HepG2 (cell line): ENCODE results near the gene CMIP. TPM values are rescaled to one million over a fixed set of nuclear protein-coding genes. Genes with fewer than 3 reads are reported as not detected.

Source experiments
- ATAC-seq: fragments of 200-7000 bp; cut with Tn5 transposase; 3 replicates; pipeline ENCODE4 v1.9.1; 2020; ENCODE audit warnings: mild to moderate bottlenecking, moderate library complexity
- BruUV-seq: library from RNA; stranded (reverse); fragments of 400-500 nt; replicated peaks from 2 replicates; lab custom pipeline; 2021; lab: Mats Ljungman, UMichigan
- CTCF ChIA-PET: fragments of 300-600 bp; formaldehyde crosslinking; extraction: SDS; loops from one replicate; lab custom pipeline; 2021; ENCODE audit warnings: low total read pairs, inconsistent platforms, low intra/inter-chr PET ratio; lab: Yijun Ruan, JAX
- POLR2A ChIA-PET: fragments of 350-600 bp; sonication (Branson Sonifier 250); formaldehyde crosslinking; loops from one replicate; lab custom pipeline; 2020; ENCODE audit warnings: antibody characterized with exemption, inconsistent platforms; lab: Yijun Ruan, JAX
- DNase-seq: peaks from one replicate; pipeline ENCODE4 v3.0.0-alpha.2; 2015; ENCODE audit warnings: low spot score
- FAIRE-seq: peaks from 3 replicates; lab custom pipeline; 2011; peaks lifted over from hg19 to GRCh38; lab: Jason Lieb, UNC
- H2AFZ ChIP-seq: one replicate; pipeline ENCODE4 v1.6.1; 2011; ENCODE audit warnings: low read length, inconsistent platforms
- H3K27ac ChIP-seq: fragments of 300-600 bp; 3 replicates; pipeline ENCODE4 v1.8.0; 2011; ENCODE audit warnings: mixed run types, mild to moderate bottlenecking, mixed read lengths, low read length, inconsistent platforms; ENCODE audit not compliant: insufficient read depth; ENCODE audit errors: extremely low read length
- H3K27me3 ChIP-seq, 2 experiments: fragments of 200-600 bp in 1 of 2; 2 replicates in 1 of 2; 3 replicates in 1 of 2; pipeline versions ENCODE4 v1.6.0 to v1.8.0; 2011; ENCODE audit warnings: low read length in 2 of 2, mild to moderate bottlenecking in 2 of 2, moderate library complexity in 2 of 2, inconsistent platforms in 1 of 2; ENCODE audit not compliant: insufficient read depth in 2 of 2, control insufficient read depth in 1 of 2
- H3K36me3 ChIP-seq, 2 experiments: fragments of 200-600 bp in 1 of 2; replicated peaks in 1 of 2; 2 replicates in 1 of 2; 3 replicates in 1 of 2; pipeline versions ENCODE4 v1.5.1 to v1.8.0; 2011; ENCODE audit warnings: low read length in 2 of 2, inconsistent platforms in 1 of 2; ENCODE audit not compliant: insufficient read depth in 2 of 2, control insufficient read depth in 1 of 2
- H3K4me1 ChIP-seq: 2 replicates; pipeline ENCODE4 v1.5.1; 2012; ENCODE audit warnings: low read length, inconsistent platforms; ENCODE audit not compliant: insufficient read depth
- H3K4me2 ChIP-seq: 2 replicates; pipeline ENCODE4 v1.6.0; 2011; ENCODE audit warnings: low read depth, low read length, inconsistent platforms
- H3K4me3 ChIP-seq, 3 experiments: fragments of 200-600 bp in 1 of 3; sonication (generic), shearing (Covaris generic) in 1 of 3; replicated peaks in 1 of 3; 2 replicates each; pipeline ENCODE4 v1.5.1; 2011 to 2016; ENCODE audit warnings: low read length in 3 of 3, inconsistent platforms in 2 of 3, low read depth in 2 of 3, mild to moderate bottlenecking in 2 of 3, control low read depth in 1 of 3, mixed read lengths in 1 of 3; ENCODE audit not compliant: insufficient read depth in 1 of 3
- H3K79me2 ChIP-seq: one replicate; pipeline ENCODE4 v1.6.1; 2011; ENCODE audit warnings: low read length, inconsistent platforms; ENCODE audit not compliant: insufficient read depth
- H3K9ac ChIP-seq: 2 replicates; pipeline ENCODE4 v1.6.0; 2011; ENCODE audit warnings: mild to moderate bottlenecking, low read depth, low read length, inconsistent platforms; ENCODE audit not compliant: insufficient read depth
- H3K9me3 ChIP-seq: 2 replicates; pipeline ENCODE4 v1.5.1; 2012; ENCODE audit warnings: mild to moderate bottlenecking, low read length
- H4K20me1 ChIP-seq: 2 replicates; pipeline ENCODE4 v1.6.0; 2011; ENCODE audit warnings: inconsistent platforms, mild to moderate bottlenecking, low read length, moderate library complexity; ENCODE audit not compliant: insufficient read depth
- CREM ChIP-seq, 2 experiments: sonication (generic) in 1 of 2; formaldehyde crosslinking in 1 of 2; IDR thresholded peaks; 2 replicates each; pipeline versions ENCODE4 v1.4.0 to v1.6.1; 2016 to 2020; ENCODE audit warnings: antibody characterized with exemption in 1 of 2, mild to moderate bottlenecking in 1 of 2, missing genetic modification reagents in 1 of 2
- FOXC1 ChIP-seq: sonication (generic); formaldehyde crosslinking; IDR thresholded peaks from 2 replicates; pipeline ENCODE4 v1.8.0; 2022; ENCODE audit warnings: mild to moderate bottlenecking, missing genetic modification reagents, borderline replicate concordance
- HOXA3 ChIP-seq: sonication (generic); formaldehyde crosslinking; IDR thresholded peaks from 2 replicates; pipeline ENCODE4 v1.5.0; 2020; ENCODE audit warnings: missing genetic modification reagents
- KLF16 ChIP-seq, 2 experiments: sonication (generic) in 1 of 2; formaldehyde crosslinking in 1 of 2; IDR thresholded peaks; 2 replicates each; pipeline versions ENCODE4 v1.6.1 to v1.8.0; 2016 to 2023; ENCODE audit warnings: missing genetic modification reagents in 2 of 2, missing compliant biosample characterization in 1 of 2
- MXI1 ChIP-seq: IDR thresholded peaks from 3 replicates; pipeline ENCODE4 v1.6.1; 2012; ENCODE audit warnings: low read depth, low read length, inconsistent platforms, borderline replicate concordance
- ZNF24 ChIP-seq: fragments of 450-650 bp; IDR thresholded peaks from 2 replicates; pipeline ENCODE4 v1.6.1; 2017; ENCODE audit warnings: antibody characterized with exemption, mild to moderate bottlenecking
- WGBS: methylation state at CpG from one replicate; pipeline ENCODE4 v1.1.6; 2017; ENCODE audit warnings: low lambda C conversion rate; 5-methylcytosine and 5-hydroxymethylcytosine counted together
- in situ Hi-C: cut with HindIII; loops from 2 replicates; pipeline ENCODE4 v1.10.0; 2017; ENCODE audit warnings: low pct_unique_long_range_greater_than_20kb; ENCODE audit not compliant: extremely low pct_ligation_motif_present
- intact Hi-C: fragments of 100-400 bp; cut with micrococcal nuclease; formaldehyde crosslinking; loops from one replicate; pipeline ENCODE4 v1.10.0; 2022; ENCODE audit not compliant: unreplicated experiment
- polyA plus RNA-seq, 8 experiments: library from polyadenylated mRNA; depleted of rRNA in 3 of 8; stranded (reverse) in 7 of 8; unstranded in 1 of 8; fragments of >200 nt; fragmentation: Illumina TruSeq in 4 of 8; extraction: Trizol in 4 of 8; gene quantifications; 2 replicates each; pipeline versions ENCODE4 v1.2.1 to v1.2.3, GENCODE V29; 2011 to 2016; ENCODE audit warnings: low read depth in 4 of 8, missing spikeins in 1 of 8, mixed read lengths in 1 of 8; ENCODE audit not compliant: insufficient read depth in 1 of 8
- total RNA-seq, 5 experiments: library from RNA; depleted of rRNA; stranded (reverse); fragments of >200 nt; fragmentation: Illumina TruSeq; extraction: Trizol; gene quantifications; 2 replicates each; pipeline ENCODE4 v1.2.3, GENCODE V29; 2016; ENCODE audit warnings: low read depth in 1 of 5
- TF ChIP-seq, protein P1 (sequence below): sonication (generic); formaldehyde crosslinking; IDR thresholded peaks from 2 replicates; pipeline ENCODE4 v1.4.0; 2020; ENCODE audit warnings: missing genetic modification reagents, mild to moderate bottlenecking, borderline replicate concordance
- TF ChIP-seq, protein P2 (sequence below): sonication (generic); formaldehyde crosslinking; IDR thresholded peaks from 2 replicates; pipeline ENCODE4 v1.4.0; 2020; ENCODE audit warnings: missing genetic modification reagents

The CMIP gene
- total and polyA plus RNA-seq, 2 of the 13 experiments (the other 11 are each of a cell fraction or from before 2014, with no cell fraction given) = 10.9 to 18.1 TPM

DNA sequence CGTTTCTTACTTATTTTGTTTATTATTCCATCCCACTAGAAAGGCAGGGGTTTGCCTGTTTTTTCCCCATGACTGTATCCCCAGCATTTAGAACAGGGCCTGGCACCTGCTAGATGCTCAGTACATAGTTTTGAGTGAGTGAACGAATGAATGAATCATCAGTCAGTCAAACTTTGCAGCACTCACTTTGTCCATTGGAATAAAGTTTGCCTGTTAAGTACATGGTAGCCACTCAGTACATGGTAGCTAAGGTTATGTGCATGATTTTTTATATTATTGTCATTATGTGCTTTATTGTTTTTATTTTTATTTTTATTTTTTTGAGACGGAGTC, 88.5 kb downstream of the CMIP start:
- Histone ChIP-seq H3K27ac (peak overlapping the region; percentile 86), H3K36me3 (peaks cover 8 to 28% of the 10 kb centered on the region in 2 experiments; a peak in 3 of 5 replicates), H2AFZ (no peak overlapping the region), H3K4me2 (peak overlapping the region; percentile 83; the same call in 1 of the 2 replicates), H3K4me1 (peaks cover 92% of the 10 kb centered on the region), H3K9me3 (no peaks in the 10 kb centered on the region), H3K4me3 (peak overlapping the region in 1 of 3 experiments; percentile 54; a peak in 1 of 6 replicates), H3K9ac (peak overlapping the region; percentile 20; the same call in 1 of the 2 replicates), H3K79me2 (peaks cover 98% of the 10 kb centered on the region), H3K27me3 (no peaks in the 10 kb centered on the region), H4K20me1 (peaks cover 83% of the 10 kb centered on the region)
- ChIA-PET POLR2A (interaction anchor here (1.0 to 4.1 kb wide), 7 partner anchors 9 to 102 kb away, joined by 3 to 30 read pairs (median 6); no protein-coding TSS in a partner anchor), CTCF (no interaction called here)
- ATAC-seq = no peak
- FAIRE-seq = no peak
- in situ Hi-C loops = no loop called here
- DNase-seq = no peak
- 88% methylated on average over 3 of the region's 3 CpGs for WGBS
- no TSS peak for BruUV-seq
- TF ChIP-seq MXI1 (no peak), FOXC1 (0 out of 2 replicates have a peak, but pooled peaks have one; percentile 14), ZNF24 (peak; percentile 72; the same call in 1 of the 2 replicates), CREM (IDR thresholded peaks at IDR 0.05) (no peak), CREM (CRISPR knock-in tag; IDR thresholded peaks at IDR 0.05) (no peak), HOXA3 (CRISPR knock-in tag) (no peak), KLF16 (CRISPR knock-in tag; IDR thresholded peaks at IDR 0.05) (no peak)
- TF ChIP-seq, protein P1, sequence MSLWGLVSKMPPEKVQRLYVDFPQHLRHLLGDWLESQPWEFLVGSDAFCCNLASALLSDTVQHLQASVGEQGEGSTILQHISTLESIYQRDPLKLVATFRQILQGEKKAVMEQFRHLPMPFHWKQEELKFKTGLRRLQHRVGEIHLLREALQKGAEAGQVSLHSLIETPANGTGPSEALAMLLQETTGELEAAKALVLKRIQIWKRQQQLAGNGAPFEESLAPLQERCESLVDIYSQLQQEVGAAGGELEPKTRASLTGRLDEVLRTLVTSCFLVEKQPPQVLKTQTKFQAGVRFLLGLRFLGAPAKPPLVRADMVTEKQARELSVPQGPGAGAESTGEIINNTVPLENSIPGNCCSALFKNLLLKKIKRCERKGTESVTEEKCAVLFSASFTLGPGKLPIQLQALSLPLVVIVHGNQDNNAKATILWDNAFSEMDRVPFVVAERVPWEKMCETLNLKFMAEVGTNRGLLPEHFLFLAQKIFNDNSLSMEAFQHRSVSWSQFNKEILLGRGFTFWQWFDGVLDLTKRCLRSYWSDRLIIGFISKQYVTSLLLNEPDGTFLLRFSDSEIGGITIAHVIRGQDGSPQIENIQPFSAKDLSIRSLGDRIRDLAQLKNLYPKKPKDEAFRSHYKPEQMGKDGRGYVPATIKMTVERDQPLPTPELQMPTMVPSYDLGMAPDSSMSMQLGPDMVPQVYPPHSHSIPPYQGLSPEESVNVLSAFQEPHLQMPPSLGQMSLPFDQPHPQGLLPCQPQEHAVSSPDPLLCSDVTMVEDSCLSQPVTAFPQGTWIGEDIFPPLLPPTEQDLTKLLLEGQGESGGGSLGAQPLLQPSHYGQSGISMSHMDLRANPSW = 0 out of 2 replicates have a peak, but pooled peaks have one; percentile 18
- TF ChIP-seq, protein P2, sequence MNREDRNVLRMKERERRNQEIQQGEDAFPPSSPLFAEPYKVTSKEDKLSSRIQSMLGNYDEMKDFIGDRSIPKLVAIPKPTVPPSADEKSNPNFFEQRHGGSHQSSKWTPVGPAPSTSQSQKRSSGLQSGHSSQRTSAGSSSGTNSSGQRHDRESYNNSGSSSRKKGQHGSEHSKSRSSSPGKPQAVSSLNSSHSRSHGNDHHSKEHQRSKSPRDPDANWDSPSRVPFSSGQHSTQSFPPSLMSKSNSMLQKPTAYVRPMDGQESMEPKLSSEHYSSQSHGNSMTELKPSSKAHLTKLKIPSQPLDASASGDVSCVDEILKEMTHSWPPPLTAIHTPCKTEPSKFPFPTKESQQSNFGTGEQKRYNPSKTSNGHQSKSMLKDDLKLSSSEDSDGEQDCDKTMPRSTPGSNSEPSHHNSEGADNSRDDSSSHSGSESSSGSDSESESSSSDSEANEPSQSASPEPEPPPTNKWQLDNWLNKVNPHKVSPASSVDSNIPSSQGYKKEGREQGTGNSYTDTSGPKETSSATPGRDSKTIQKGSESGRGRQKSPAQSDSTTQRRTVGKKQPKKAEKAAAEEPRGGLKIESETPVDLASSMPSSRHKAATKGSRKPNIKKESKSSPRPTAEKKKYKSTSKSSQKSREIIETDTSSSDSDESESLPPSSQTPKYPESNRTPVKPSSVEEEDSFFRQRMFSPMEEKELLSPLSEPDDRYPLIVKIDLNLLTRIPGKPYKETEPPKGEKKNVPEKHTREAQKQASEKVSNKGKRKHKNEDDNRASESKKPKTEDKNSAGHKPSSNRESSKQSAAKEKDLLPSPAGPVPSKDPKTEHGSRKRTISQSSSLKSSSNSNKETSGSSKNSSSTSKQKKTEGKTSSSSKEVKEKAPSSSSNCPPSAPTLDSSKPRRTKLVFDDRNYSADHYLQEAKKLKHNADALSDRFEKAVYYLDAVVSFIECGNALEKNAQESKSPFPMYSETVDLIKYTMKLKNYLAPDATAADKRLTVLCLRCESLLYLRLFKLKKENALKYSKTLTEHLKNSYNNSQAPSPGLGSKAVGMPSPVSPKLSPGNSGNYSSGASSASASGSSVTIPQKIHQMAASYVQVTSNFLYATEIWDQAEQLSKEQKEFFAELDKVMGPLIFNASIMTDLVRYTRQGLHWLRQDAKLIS (CRISPR knock-in tag) = no peak
- intact Hi-C loops = loop anchor here (5.0 kb wide), 1 partner anchor 49 kb away; no protein-coding TSS in a partner anchor
